ENCODE measurements around the gene MPG.

- no peak for TF ChIP-seq CTCF (IDR thresholded peaks at IDR 0.05)
- TF ChIP-seq POLR2AphosphoS5 (IDR thresholded peaks at IDR 0.05; ENCODE audit: low read depth, low read length): no peak
- no peak for TF ChIP-seq SIN3A (IDR thresholded peaks at IDR 0.05; ENCODE audit: borderline replicate concordance, insufficient read depth, low read depth, low read length)
- no peak for TF ChIP-seq REST (IDR thresholded peaks at IDR 0.05; ENCODE audit: insufficient read depth in 1 of 2, low read depth in 2 of 2, low read length in 1 of 2)
These were observed 3.8 kb upstream of the MPG start for GRCh38 chr16:74051-74746.
